Testis (tissue), 2 donors: ENCODE measurements around the gene MRPL38.

Experiments used
- CTCF ChIP-seq, 3 experiments: fragments of 450-650 bp in 2 of 3; fragments of 200-600 bp in 1 of 3; sonication (generic) in 1 of 3; IDR thresholded peaks; one replicate each; pipeline ENCODE4 v1.5.1; 2016 to 2019; ENCODE audit warnings: antibody characterized with exemption in 3 of 3, mild to moderate bottlenecking in 2 of 3, moderate library complexity in 1 of 3
- POLR2A ChIP-seq: fragments of 450-650 bp; IDR thresholded peaks from one replicate; pipeline ENCODE4 v1.6.1; 2017; ENCODE audit warnings: antibody characterized with exemption, mild to moderate bottlenecking, moderate library complexity

GRCh38 chr17:75849724-75850123 is 55.0 kb downstream of the MRPL38 start:
- TF ChIP-seq POLR2A = no peak
- no peak for TF ChIP-seq CTCF (IDR thresholded peaks at IDR 0.05)
